Measurements from ENCODE around the gene CCDC61.

Gene CCDC61, protein sequence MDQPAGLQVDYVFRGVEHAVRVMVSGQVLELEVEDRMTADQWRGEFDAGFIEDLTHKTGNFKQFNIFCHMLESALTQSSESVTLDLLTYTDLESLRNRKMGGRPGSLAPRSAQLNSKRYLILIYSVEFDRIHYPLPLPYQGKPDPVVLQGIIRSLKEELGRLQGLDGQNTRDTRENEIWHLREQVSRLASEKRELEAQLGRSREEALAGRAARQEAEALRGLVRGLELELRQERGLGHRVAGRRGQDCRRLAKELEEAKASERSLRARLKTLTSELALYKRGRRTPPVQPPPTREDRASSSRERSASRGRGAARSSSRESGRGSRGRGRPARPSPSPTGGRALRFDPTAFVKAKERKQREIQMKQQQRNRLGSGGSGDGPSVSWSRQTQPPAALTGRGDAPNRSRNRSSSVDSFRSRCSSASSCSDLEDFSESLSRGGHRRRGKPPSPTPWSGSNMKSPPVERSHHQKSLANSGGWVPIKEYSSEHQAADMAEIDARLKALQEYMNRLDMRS

GRCh38 chr19:45994998-45995714 lies at the start of gene CCDC61:
TSS of gene CCDC61 (plus strand) at chr19:45995467. CDS start at chr19:46003019, 7,552 bp downstream.
- DNase-seq = peak; percentile 72 to 99 (median 96)

GRCh38 chr19:45947926-45948325 lies 47.3 kb upstream of the CCDC61 start:
- no peak for DNase-seq

DNA sequence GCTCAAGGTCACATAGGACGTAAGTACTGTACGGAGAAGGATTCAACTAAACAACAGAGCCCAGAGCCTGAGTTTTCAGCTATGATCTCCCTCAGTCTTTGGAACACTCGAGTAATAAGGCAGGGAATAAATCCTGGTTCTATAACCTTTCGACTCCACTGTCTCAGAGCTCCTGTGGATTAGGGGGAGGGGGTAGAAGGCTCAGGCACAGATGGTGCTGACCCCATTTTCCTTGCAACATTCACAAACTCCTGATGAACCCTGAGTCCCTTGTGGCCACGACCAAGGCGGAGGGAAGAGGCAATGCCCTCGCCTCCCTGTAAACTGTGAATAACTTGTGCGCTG lies 43.0 kb upstream of the CCDC61 start:
- DNase-seq = no peak

DNA sequence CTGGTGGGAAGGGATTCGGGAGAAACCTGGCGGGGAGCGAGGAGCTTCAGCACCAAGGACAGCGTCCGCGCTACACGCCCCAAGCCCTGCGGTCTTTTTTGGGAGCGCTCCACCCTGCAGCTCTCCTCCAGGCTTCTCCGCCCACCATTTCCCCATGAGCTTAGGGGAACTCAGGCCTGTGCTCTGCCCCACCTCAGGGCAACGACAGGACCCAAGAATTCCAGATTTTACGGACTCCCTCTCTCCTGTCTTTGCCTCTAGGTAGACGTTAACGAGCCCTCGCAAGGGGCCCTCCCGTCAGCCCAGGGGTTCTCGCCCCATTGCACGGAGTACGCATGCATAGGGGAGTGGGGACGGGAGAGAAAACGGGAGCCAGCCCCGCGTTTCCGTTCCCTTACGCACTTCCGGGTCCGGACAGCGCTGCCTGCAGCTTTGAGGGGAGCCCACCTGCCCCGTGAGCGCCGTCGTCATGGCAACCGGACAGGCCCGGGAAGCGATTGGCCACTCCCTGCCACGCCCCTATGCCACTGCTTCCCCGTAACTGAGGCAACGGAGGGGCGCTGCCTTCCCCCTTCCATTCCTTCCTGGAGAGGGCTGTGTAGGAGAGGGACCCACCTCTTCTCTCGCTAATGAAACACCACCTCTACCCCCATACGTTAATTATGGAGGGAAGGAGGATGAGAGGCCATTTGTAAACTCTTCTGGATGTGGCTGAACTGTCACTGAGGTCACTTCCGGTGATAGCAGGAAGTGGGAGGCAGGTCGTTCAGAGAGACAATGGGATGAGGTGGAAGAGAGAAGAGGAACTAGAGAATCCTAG lies 42.4 kb upstream of the CCDC61 start:
- no peak for DNase-seq

GRCh38 chr19:45953676-45954075 lies 41.6 kb upstream of the CCDC61 start:
- no peak for DNase-seq

GRCh38 chr19:45954156-45954555 lies 41.1 kb upstream of the CCDC61 start:
- no peak for DNase-seq

- DNase-seq = peak in 10 of 14 donors; percentile 20 to 89 (median 56)
Measured at GRCh38 chr19:45955905-45956608, 39.2 kb upstream of the CCDC61 start.

DNA sequence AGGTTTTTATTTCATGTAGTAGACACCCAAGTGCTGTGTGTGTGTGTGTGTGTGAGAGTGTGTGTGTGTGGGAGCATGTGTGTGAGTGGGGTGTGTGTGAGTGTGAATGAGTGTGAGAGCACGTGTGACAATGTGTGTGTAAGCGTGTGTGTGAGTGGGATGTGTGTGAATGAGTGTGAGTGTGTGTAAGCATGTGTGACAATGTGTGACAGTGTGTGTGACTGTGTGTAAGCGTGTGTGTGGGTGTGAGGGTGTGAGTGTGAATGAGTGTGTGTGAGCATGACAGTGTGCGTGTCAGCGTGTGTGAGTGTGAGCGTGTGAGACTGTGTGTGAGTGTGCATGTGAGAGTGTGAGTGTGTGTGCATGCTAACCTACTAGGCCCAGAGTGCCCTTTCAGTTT lies 36.9 kb upstream of the CCDC61 start:
- no peak for DNase-seq

DNA sequence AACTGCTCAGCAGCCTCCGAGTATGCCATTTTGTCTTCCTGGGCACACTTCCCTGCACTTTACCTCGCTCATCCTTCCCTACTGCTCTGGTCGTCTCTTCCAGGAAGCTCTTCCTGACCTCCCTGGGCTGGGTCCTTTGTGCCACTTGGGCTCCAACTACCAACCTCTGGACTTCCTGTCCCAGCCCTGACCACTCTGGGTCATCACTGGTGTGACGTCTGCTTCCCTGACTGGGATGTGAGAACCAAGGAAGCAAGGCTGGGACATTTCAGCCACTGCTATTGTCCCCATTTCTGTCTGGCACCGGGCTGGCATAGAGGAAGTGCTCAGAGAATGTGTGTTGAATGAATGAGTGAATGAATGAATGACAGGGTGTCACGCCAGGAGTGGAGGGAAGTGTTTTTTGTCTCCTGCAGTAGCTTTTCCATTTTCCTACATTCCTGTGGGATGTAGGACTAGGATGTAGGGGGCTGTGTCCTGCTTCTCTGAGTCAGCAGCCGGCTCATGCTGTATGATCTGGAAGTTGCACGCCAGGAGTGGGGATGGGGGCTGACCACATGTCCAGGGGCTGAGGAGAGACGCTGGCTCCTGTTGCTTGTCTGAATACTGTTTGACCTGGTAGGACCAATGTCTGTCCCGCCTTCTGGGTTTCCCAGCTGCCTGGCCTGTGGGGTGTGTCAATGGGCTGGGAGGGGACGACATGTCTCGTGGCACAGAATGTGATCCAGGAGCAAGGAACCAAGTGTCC lies 36.3 kb upstream of the CCDC61 start:
- no peak for DNase-seq

- DNase-seq = no peak
Measured at GRCh38 chr19:45959517-45960025, 35.7 kb upstream of the CCDC61 start.

- no peak for DNase-seq
Measured at GRCh38 chr19:45960595-45961235, 34.6 kb upstream of the CCDC61 start.

DNA sequence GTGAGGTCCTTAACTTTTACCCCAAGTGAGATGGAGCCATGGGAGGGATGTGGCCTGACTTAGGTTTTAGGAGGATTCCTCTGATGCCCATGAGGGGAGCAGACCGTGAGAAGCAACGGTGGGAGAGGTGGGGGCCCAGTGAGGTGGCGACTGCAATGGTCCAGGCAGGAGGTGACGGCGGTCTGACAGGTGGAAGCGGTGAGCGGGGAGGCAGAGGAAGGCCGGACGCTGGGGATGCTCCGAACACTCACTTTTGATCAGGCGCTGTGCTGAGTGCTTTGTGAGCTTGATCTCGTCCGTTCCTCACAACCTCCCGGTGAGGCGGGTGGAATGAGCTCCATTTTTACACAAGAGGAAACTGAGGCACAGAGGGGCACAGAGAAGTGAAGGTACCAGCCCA lies 33.2 kb upstream of the CCDC61 start:
- no peak for DNase-seq

GRCh38 chr19:45967246-45967645 lies 28.0 kb upstream of the CCDC61 start:
- DNase-seq = no peak

GRCh38 chr19:45968626-45969025 lies 26.6 kb upstream of the CCDC61 start:
- no peak for DNase-seq

DNA sequence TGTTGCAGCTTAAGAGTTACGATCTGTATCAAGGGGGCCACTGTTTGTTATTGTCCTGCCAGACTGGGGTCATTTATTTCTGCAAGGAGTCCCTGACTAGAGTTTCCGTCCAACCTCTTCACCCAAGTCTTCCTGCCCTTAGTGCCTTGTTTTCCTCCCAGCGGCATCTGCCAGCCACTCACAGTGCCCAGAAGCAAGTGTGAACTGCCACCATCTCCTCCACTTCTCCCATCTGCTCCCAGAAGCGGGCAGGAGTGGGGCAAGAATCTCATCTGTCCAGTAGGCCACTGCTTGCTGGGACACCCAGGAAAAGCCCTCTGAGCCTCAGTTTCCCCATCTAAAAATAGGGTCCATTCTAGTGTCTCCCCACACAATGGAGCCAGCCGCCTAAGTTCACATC lies 25.6 kb upstream of the CCDC61 start:
- DNase-seq = no peak

DNA sequence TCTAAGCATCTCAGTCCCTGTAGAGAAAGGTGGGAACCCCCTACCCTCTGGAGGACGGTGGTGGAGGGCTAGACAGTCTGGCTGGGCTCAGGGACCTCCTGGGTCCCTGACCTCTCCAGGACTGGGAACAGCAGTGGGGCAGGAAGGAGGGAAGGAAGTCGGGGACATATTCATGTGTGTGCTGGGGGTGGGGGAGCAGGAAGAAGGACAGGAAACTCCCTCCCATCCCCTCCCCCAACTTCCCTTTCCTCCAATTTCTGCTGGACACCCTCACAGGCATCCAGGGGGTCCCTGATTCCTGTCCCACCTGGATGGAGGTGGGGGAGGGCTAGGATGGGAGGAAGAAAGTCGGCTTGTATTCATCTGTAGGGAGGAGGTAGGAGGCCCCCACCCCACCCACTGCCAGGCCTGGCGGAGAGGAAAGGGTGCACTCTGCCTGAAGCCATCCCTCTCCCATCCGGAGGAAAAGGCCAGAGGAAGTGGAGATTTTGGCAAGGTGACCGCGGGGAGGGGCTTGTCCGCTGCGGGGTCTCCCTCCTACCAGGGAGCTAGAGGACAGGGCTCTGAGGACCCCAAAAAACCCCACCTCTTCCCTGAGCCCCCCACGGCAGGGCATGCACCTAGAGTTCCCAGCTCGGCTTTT lies 23.9 kb upstream of the CCDC61 start:
- no peak for DNase-seq

DNA sequence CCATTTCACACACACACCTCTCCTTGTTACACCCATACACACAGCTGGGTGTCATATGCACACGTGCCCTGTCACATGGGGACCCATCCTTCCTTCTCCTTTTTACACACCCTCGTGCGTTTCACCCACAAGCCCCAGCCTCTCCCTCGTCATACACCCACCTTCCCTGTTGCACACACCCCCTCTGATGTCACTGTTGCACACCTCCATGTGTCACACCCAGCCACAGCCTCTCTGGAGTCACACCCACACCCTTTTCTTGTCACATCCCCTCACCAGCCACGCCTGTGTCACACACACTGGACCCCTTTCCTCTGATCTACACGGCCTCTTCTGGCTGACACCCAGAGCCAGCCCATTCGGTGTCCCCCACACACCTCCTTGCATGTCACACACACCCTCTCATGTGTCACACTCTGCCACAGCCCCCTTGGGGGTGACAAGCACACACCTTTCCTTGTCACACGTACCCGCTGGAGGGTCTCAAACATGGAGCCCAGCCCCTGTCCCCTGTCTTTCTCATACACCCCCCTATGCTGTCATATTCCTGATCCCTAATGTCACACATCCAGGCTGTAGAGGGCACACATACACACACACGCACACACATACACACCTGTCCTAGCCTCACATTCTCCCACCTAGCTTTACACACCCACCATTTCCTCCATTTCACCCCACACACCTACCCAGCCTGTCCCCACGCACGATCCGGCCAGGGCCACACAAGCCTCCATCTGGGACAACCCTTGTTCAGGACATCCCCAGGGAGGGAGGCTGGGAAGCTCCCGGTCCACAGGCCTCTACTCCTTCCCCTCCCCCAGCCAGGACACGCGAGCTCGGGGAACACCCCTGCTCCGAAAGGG lies 23.0 kb upstream of the CCDC61 start:
- peak in 5 of 14 donors; percentile 3 to 45 (median 7) for DNase-seq

GRCh38 chr19:45972947-45973540 lies 22.2 kb upstream of the CCDC61 start:
- DNase-seq = peak in 1 of 14 donors; percentile 36
